ENCODE measurements around the gene GALNT15.

DNA sequence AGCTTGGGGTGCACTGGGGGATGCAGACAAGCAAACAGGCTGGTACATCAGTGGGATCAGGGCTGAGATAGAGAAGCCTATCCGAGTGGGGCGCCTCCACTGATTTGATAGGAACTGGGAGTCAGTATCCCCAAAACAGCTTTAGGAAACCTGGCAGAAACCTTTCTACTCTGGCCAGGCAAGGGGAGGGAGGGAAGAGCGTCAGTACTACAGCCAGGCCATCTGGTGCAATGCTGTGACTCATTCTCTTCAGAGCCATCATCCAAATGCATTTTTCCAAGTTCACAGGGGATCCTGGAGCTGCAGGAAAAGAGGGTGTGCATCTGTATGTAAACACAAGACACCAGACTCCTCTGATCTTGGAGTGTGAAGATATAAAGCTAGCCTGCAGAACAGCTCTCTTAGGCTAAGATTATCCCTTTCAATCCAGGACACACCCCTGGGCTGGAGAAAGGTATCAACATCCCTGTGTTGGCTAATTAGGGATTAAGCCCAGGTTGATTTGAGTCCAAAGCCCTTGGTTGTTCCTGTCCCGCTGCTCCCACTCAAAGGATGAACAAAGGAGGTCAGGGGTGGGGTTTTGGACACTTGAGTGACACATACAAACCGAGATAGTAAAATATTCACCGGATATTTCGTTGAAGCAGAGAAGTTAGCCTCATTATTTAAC is 9.3 kb downstream of the GALNT15 start:
- TF ChIP-seq, protein P1, sequence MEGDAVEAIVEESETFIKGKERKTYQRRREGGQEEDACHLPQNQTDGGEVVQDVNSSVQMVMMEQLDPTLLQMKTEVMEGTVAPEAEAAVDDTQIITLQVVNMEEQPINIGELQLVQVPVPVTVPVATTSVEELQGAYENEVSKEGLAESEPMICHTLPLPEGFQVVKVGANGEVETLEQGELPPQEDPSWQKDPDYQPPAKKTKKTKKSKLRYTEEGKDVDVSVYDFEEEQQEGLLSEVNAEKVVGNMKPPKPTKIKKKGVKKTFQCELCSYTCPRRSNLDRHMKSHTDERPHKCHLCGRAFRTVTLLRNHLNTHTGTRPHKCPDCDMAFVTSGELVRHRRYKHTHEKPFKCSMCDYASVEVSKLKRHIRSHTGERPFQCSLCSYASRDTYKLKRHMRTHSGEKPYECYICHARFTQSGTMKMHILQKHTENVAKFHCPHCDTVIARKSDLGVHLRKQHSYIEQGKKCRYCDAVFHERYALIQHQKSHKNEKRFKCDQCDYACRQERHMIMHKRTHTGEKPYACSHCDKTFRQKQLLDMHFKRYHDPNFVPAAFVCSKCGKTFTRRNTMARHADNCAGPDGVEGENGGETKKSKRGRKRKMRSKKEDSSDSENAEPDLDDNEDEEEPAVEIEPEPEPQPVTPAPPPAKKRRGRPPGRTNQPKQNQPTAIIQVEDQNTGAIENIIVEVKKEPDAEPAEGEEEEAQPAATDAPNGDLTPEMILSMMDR (IDR thresholded peaks at IDR 0.05): no peak
- TF ChIP-seq POLR2A (IDR thresholded peaks at IDR 0.05): no peak

All from heart left ventricle (tissue), 13 donors.